Activated naive CD4-positive, alpha-beta T cell treated with anti-CD3 and anti-CD28 coated beads, Interleukin-2, amount 10 ng/mL, durations not matched to agents 7 days and 5 days (primary cell): ENCODE data around the gene FOXJ3.

Source experiments
- CTCF ChIA-PET: fragments of 350-600 bp; sonication (Branson Sonifier 250); formaldehyde crosslinking; loops from one replicate; lab custom pipeline; 2021; ENCODE audit warnings: antibody characterized with exemption; lab: Charles Lee
- DNase-seq: peaks from one replicate; pipeline ENCODE4 v3.0.0-alpha.2; 2020
- H3K27ac Mint-ChIP-seq: one replicate; pipeline ENCODE4 v1.8.0; 2021; ENCODE audit warnings: mild to moderate bottlenecking, moderate library complexity, mixed read lengths
- H3K27me3 Mint-ChIP-seq: one replicate; pipeline ENCODE4 v1.8.0; 2021; ENCODE audit warnings: mild to moderate bottlenecking, mixed read lengths
- H3K36me3 Mint-ChIP-seq: one replicate; pipeline ENCODE4 v1.8.0; 2021; ENCODE audit warnings: mixed read lengths
- H3K4me1 Mint-ChIP-seq: one replicate; pipeline ENCODE4 v1.8.0; 2021; ENCODE audit warnings: mixed read lengths
- H3K4me3 Mint-ChIP-seq: one replicate; pipeline ENCODE4 v1.8.0; 2021; ENCODE audit warnings: mild to moderate bottlenecking, moderate library complexity, mixed read lengths
- H3K9me3 Mint-ChIP-seq: one replicate; pipeline ENCODE4 v1.8.0; 2021; ENCODE audit warnings: mixed read lengths

The FOXJ3 gene

DNA sequence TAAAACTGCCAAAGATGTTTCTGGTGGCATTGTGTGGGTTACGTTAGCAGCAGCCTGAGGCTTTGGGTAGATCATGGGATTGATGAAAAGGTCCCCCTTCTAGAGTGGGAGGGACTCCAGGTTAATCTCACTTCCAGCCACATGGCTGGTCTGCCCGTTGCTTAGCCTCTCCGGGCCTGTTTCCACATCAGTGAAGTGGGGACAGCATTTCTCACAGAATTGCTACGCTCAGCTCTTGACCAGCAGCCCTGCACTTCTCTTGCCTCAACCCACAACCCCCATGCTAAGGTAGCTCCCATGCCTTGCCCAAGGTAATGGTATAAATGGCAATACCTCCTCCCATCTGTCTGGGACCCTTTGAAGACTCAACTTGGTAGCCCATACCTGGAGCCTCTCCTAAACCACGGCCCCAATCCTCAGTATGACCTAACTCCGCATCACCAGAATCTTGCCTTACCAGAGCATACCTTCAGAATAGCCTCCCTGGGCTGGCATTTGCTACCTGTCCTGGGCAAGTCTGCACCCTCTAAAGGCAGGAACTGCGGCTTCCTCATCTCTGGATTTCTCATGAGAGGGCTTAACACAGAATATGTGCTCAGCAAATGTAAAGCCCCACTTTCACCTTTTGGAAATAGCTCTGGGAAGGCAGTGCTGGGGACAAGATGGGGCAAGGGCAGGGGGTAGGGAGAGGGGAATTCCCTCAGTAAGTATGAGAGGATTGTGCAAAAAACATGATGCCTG, 159.6 kb downstream of the FOXJ3 start:
- no peaks in the 10 kb centered on the region for H3K27me3 Mint-ChIP-seq
- H3K27ac Mint-ChIP-seq = no peak overlapping the region
- H3K4me1 Mint-ChIP-seq = no peaks in the 10 kb centered on the region
- H3K36me3 Mint-ChIP-seq = peaks cover 4% of the 10 kb centered on the region
- DNase-seq = no peak
- H3K4me3 Mint-ChIP-seq = no peak overlapping the region
- no peaks in the 10 kb centered on the region for H3K9me3 Mint-ChIP-seq
- CTCF ChIA-PET = interaction anchor here (1.3 to 2.9 kb wide), 5 partner anchors 18 to 364 kb away, joined by 3 to 12 read pairs (median 3); no protein-coding TSS in a partner anchor

DNA sequence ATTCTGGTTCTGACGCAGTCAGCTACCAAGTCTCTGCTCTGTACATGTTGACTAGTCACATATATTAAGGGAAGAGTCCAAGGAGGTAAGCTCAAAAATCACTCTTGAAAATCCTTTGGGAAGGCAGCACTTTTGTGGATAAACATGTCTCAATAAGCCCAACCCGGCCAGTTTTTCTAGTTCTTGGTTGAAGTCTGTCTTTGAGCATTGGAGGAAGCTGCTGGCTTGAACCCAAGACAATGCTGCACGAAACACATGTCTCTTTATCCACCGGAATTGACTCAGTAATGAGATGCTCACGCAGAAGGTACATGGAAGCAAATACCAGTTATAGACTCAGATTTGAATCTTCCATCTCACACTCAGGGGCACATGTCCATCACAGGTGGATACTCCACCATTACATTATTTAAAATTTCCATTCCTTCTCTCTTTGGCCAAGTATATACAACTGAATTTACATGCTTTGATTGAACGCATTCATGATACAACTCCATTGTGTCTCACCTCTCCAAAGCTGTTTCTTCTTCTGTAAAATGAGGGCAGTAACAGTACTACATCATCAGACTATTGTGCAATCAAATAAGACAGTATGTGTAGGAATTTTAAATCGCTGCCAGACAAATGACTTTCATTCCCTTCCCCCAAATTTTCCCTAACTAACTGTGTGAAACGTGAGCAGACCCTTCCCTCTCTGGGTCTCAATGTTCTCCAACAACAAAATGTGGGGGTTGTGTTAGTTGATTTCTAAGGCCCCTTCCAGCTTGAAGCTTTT, 160.9 kb downstream of the FOXJ3 start:
- Mint-ChIP-seq H3K9me3 (no peaks in the 10 kb centered on the region), H3K27ac (no peak overlapping the region), H3K36me3 (peaks cover 2% of the 10 kb centered on the region), H3K4me3 (no peak overlapping the region), H3K27me3 (no peaks in the 10 kb centered on the region), H3K4me1 (no peaks in the 10 kb centered on the region)
- CTCF ChIA-PET = interaction anchor here (0.7 to 2.9 kb wide), 41 partner anchors 9 to 682 kb away, joined by 3 to 29 read pairs (median 4); partner anchors contain the start of gene GUCA2B
- no peak for DNase-seq

DNA sequence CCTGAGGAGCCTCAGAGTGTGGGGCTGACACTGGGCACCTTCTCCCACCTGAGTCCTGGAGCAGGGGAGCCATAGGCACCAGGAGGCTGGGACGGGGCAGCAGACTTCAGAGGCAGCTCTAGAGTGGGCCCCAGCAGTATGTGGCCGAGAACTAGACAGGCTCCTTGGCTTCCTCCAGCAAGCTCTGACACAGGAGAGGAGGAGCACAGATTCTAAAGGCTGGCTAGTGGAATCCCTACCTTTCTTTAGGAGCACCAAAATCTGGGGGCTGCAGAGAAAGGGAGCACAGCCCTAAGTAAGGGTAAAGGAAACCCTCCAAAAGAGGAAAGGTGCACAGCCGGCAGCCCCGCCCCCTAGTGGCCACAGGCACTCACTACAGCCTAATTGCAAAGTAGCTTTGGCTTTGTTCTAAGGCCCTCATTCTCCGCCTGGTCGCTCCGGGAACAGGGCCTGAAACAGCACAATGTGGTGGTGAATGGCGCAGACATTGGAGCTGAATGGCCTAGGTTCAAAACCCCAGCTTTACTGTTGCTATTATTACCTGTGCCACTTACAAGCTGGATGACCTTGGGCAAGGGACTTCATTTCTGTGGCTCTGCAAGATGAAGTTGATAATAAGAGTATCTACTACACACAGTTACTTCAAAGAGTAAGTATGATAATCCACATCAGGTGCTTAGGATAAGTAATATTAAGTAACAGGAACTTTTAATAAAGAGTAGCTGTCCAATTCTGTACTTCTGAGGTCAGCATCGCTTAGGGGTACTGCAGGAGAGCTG, 161.7 kb downstream of the FOXJ3 start:
- Mint-ChIP-seq H3K27me3 (no peaks in the 10 kb centered on the region), H3K4me3 (no peak overlapping the region), H3K27ac (no peak overlapping the region), H3K4me1 (no peaks in the 10 kb centered on the region), H3K9me3 (no peaks in the 10 kb centered on the region), H3K36me3 (peaks cover 2% of the 10 kb centered on the region)
- peak; percentile 74 for DNase-seq
- CTCF ChIA-PET = interaction anchor here (0.6 to 2.9 kb wide), 41 partner anchors 9 to 681 kb away, joined by 3 to 29 read pairs (median 4); partner anchors contain the start of gene GUCA2B

- Mint-ChIP-seq H3K36me3 (peaks cover under 1% of the 10 kb centered on the region), H3K9me3 (no peaks in the 10 kb centered on the region), H3K27ac (no peak overlapping the region), H3K27me3 (no peaks in the 10 kb centered on the region), H3K4me1 (no peaks in the 10 kb centered on the region), H3K4me3 (no peak overlapping the region)
- DNase-seq = no peak
- CTCF ChIA-PET = interaction anchor here (0.5 to 2.9 kb wide), 23 partner anchors 10 to 680 kb away, joined by 3 to 29 read pairs (median 4); no protein-coding TSS in a partner anchor
These were observed 162.5 kb downstream of the FOXJ3 start for GRCh38 chr1:42172381-42173133.

GRCh38 chr1:42171679-42172266, 163.3 kb downstream of the FOXJ3 start:
- DNase-seq = no peak
- CTCF ChIA-PET = interaction anchor here (0.7 to 1.9 kb wide), 5 partner anchors 11 to 593 kb away, joined by 3 to 8 read pairs (median 3); no protein-coding TSS in a partner anchor
- Mint-ChIP-seq H3K4me3 (no peak overlapping the region), H3K9me3 (no peaks in the 10 kb centered on the region), H3K4me1 (no peaks in the 10 kb centered on the region), H3K27me3 (no peaks in the 10 kb centered on the region), H3K27ac (no peak overlapping the region), H3K36me3 (no peaks in the 10 kb centered on the region)

GRCh38 chr1:42170779-42171621, 164.0 kb downstream of the FOXJ3 start:
- CTCF ChIA-PET = interaction anchor here (0.7 to 1.1 kb wide), 3 partner anchors 10 to 23 kb away, joined by 3 read pairs; no protein-coding TSS in a partner anchor
- H3K27me3 Mint-ChIP-seq = no peaks in the 10 kb centered on the region

DNA sequence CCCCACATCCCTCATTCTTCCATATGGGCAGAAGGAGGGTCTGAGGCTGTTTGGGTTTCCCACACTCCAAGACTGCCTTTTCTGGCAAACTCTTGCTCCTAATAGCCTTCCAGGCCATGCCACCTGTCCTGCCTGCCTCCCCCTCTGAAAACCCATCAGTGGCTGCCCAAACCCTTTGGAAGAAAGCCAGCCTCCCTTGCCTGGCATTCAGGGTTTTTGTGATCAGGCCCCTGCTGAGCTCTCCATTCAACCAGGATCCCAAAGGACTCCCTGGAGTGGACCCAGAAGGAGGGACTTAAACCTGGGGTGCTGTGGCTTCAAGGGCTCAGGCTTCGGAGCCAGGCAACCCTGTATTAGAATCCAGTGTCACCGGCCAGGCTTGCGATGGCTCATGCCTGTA, 166.3 kb downstream of the FOXJ3 start:
- no peak for DNase-seq
- CTCF ChIA-PET = interaction anchor here (1.1 kb wide), 1 partner anchor 11 kb away, joined by 3 read pairs; no protein-coding TSS in a partner anchor
- H3K27me3 Mint-ChIP-seq = no peaks in the 10 kb centered on the region
- no peaks in the 10 kb centered on the region for H3K36me3 Mint-ChIP-seq
- H3K9me3 Mint-ChIP-seq = no peaks in the 10 kb centered on the region
- no peaks in the 10 kb centered on the region for H3K4me1 Mint-ChIP-seq
- H3K27ac Mint-ChIP-seq = no peak overlapping the region
- H3K4me3 Mint-ChIP-seq = no peak overlapping the region

More at GRCh38 chr1:42170779-42171621, 164.0 kb downstream of the FOXJ3 start:
- Mint-ChIP-seq H3K9me3 (no peaks in the 10 kb centered on the region), H3K36me3 (no peaks in the 10 kb centered on the region), H3K27ac (no peak overlapping the region), H3K4me3 (no peak overlapping the region), H3K4me1 (no peaks in the 10 kb centered on the region)
- DNase-seq = no peak

DNA sequence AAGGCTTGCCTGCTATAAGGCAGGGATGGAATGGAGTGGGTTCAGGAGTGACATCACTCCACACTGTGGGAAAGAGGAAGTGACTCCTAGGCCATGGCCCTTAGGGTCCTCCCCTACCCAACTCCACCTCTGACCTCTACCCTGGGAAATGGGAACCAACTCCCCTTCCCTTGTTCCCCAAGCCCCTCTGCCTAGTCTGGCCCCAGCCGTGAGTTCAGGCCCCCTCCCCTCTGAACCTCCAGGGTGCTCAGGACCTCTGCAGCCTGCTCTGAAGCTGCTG, 166.7 kb downstream of the FOXJ3 start:
- H3K27me3 Mint-ChIP-seq = no peaks in the 10 kb centered on the region
- H3K4me3 Mint-ChIP-seq = no peak overlapping the region
- H3K9me3 Mint-ChIP-seq = no peaks in the 10 kb centered on the region
- H3K27ac Mint-ChIP-seq = no peak overlapping the region
- no peaks in the 10 kb centered on the region for H3K4me1 Mint-ChIP-seq
- H3K36me3 Mint-ChIP-seq = no peaks in the 10 kb centered on the region
- CTCF ChIA-PET = interaction anchor here (1.1 kb wide), 1 partner anchor 10 kb away, joined by 3 read pairs; no protein-coding TSS in a partner anchor
- DNase-seq = no peak

DNA sequence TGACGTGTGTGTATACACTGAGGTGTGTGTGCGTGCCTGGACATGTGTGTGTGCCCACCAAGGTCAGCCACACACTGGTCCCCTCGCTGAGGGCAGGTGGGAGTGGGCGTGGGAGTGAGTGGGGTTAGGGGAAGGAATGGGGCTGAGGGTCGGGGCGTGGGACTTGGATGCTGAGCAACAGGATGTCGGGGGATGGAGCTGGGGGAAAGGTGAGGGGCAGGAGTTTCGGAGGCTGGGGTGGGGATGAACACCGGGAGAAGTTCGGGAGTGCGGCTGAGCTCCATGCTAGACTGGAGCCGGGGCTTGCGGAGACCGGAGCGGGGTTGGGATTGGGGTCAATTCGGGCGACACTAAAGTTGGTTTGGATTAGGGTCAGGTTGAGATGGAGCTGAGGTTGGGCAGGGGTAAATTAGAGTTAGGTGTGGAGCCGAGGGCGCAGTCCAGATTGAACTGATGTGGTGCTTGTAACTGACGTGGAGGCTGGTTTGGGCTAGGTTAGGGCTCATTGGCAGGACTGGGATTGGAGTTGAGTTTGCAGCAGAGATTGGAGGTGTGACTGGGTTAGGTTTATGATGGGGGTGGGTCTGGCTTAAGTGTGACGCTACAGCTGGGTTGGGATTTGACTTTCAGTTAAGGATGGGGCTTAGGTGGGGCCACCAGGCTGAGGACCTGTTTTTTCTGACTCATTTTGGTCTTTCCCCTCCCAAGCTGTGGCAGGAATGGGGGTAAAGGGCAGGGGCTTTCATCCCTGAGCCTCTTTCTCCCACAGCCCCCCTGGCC, 167.2 kb downstream of the FOXJ3 start:
- DNase-seq = no peak
- Mint-ChIP-seq H3K27me3 (no peaks in the 10 kb centered on the region), H3K9me3 (no peaks in the 10 kb centered on the region), H3K4me3 (no peak overlapping the region), H3K27ac (no peak overlapping the region), H3K4me1 (no peaks in the 10 kb centered on the region), H3K36me3 (no peaks in the 10 kb centered on the region)
- CTCF ChIA-PET = interaction anchor here (1.1 kb wide), 1 partner anchor 10 kb away, joined by 3 read pairs; no protein-coding TSS in a partner anchor

- H3K36me3 Mint-ChIP-seq = no peaks in the 10 kb centered on the region
- no peaks in the 10 kb centered on the region for H3K4me1 Mint-ChIP-seq
- no peak overlapping the region for H3K27ac Mint-ChIP-seq
- no peak overlapping the region for H3K4me3 Mint-ChIP-seq
- CTCF ChIA-PET = no interaction called here
- H3K9me3 Mint-ChIP-seq = peaks cover 14% of the 10 kb centered on the region
- no peak for DNase-seq
- peaks cover 15% of the 10 kb centered on the region for H3K27me3 Mint-ChIP-seq
These were observed 169.4 kb downstream of the FOXJ3 start for GRCh38 chr1:42165511-42166210.

- peaks cover 18% of the 10 kb centered on the region for H3K9me3 Mint-ChIP-seq
- H3K36me3 Mint-ChIP-seq = no peaks in the 10 kb centered on the region
- peaks cover 17% of the 10 kb centered on the region for H3K27me3 Mint-ChIP-seq
- no peak within 1 kb of the TSS for H3K27ac Mint-ChIP-seq
- no peaks in the 10 kb centered on the region for H3K4me1 Mint-ChIP-seq
- H3K4me3 Mint-ChIP-seq = no peak within 1 kb of the TSS
- DNase-seq = no peak
- CTCF ChIA-PET = no interaction called here
These were observed 170.2 kb downstream of the FOXJ3 start, which contains the start of gene GUCA2A for GRCh38 chr1:42164551-42165420. TSS of gene GUCA2A (minus strand) at chr1:42164745. CDS start at chr1:42164712, 33 bp downstream.
